GM23248 (cell line): ENCODE data around the gene PTGS1.

ENCODE experiments used
- EZH2 ChIP-seq: fragments of 200-600 bp; sonication (generic); IDR thresholded peaks from 2 replicates; pipeline ENCODE4 v1.6.1; 2018; ENCODE audit warnings: antibody characterized with exemption, mild to moderate bottlenecking; ENCODE audit not compliant: insufficient read depth, poor library complexity, severe bottlenecking
- EZH2phosphoT487 ChIP-seq: fragments of 200-600 bp; sonication (generic); IDR thresholded peaks from 2 replicates; pipeline ENCODE4 v1.6.1; 2018; ENCODE audit warnings: antibody characterized with exemption, moderate library complexity, mild to moderate bottlenecking, low read depth; ENCODE audit not compliant: insufficient read depth

DNA sequence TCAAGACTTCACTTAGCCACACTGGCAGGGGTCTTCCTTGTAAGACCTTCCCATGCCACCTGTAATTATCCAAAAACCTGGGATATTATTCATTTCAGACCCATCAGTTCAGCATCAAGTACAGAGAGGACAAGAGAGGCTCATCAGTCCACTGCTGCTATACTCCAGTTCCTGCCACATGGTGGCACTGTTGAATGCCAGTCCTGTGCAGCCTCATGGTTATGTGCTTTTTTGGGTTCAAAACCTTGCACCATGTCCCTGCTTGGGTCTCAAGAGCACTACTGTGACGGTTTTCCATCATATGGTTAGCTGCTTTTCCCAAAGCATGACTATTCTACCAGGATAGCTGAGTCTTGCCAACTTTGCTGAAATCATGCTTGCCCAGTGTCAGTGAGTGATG, 8.5 kb downstream of the PTGS1 start:
- TF ChIP-seq EZH2 (no peak), EZH2phosphoT487 (no peak)
